BLaER1 treated with 17β-estradiol and CSF1 and Interleukin-3, amounts not matched to agents 10 nM and 100 nM (cell line): Measurements from ENCODE around the gene TNFRSF11A.

Experiments used
- H3K27ac ChIP-seq, 11 experiments: shearing (Covaris generic); formaldehyde crosslinking; 2 replicates each; pipeline ENCODE4 v1.8.1; 2022
- H3K27me3 ChIP-seq, 11 experiments: shearing (Covaris generic); formaldehyde crosslinking; 2 replicates each; pipeline ENCODE4 v1.8.1; 2022
- H3K36me3 ChIP-seq, 11 experiments: shearing (Covaris generic); formaldehyde crosslinking; 2 replicates each; pipeline ENCODE4 v1.8.1; 2022
- H3K4me1 ChIP-seq, 10 experiments: shearing (Covaris generic); formaldehyde crosslinking; 2 replicates each; pipeline ENCODE4 v1.8.1; 2022
- H3K4me2 ChIP-seq, 11 experiments: shearing (Covaris generic); formaldehyde crosslinking; 2 replicates each; pipeline ENCODE4 v1.8.1; 2022
- H3K4me3 ChIP-seq, 10 experiments: shearing (Covaris generic); formaldehyde crosslinking; 2 replicates each; pipeline ENCODE4 v1.8.1; 2022
- H3K9ac ChIP-seq, 11 experiments: shearing (Covaris generic); formaldehyde crosslinking; 2 replicates each; pipeline ENCODE4 v1.8.1; 2022
- H3K9me3 ChIP-seq, 11 experiments: shearing (Covaris generic); formaldehyde crosslinking; replicated peaks in 1 of 11; 2 replicates each; pipeline ENCODE4 v1.8.1; 2022
- H4K20me1 ChIP-seq, 11 experiments: shearing (Covaris generic); formaldehyde crosslinking; 2 replicates each; pipeline ENCODE4 v1.8.1; 2022
- Cebpa-rat ChIP-seq, 11 experiments: shearing (Covaris generic); IDR thresholded peaks; 2 replicates each; pipeline ENCODE4 v1.8.1; 2022

Gene TNFRSF11A

DNA sequence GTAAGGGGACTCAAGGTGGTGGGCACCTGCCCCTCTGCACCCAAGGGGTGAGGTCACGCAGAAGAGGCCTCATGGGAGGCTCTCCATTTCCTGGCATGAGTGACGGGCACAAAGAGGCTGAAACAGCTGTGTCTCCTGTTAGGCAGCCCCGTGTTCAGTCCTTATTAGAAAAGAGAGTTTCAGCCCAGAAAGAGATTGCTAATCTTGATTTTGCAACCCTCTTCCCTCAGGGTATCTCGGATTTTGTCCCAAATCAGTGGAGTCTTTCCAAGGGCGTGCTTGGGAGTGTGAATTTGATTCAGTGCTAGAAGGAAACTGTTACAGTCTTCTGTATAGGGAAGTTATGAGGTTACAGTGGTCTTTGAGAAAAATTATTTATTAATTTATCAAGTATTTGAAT, 10.4 kb downstream of the TNFRSF11A start:
- Histone ChIP-seq H3K4me1 (peaks cover 30 to 75% (median 36%) of the 10 kb centered on the region in 10 experiments), H3K9me3 (no peaks in the 10 kb centered on the region), H3K36me3 (no peaks in the 10 kb centered on the region), H4K20me1 (peaks cover 0 to 20% (median 0%) of the 10 kb centered on the region in 11 experiments; a peak in 4 of 22 replicates), H3K9ac (no peak overlapping the region), H3K27ac (no peak overlapping the region), H3K4me2 (peak overlapping the region; percentile 14 to 93 (median 46); a peak in 18 of 22 replicates), H3K27me3 (peaks cover 0 to 36% (median 0%) of the 10 kb centered on the region in 11 experiments; a peak in 4 of 22 replicates), H3K4me3 (no peak overlapping the region)
- no peak for TF ChIP-seq Cebpa-rat (IDR thresholded peaks at IDR 0.05)

DNA sequence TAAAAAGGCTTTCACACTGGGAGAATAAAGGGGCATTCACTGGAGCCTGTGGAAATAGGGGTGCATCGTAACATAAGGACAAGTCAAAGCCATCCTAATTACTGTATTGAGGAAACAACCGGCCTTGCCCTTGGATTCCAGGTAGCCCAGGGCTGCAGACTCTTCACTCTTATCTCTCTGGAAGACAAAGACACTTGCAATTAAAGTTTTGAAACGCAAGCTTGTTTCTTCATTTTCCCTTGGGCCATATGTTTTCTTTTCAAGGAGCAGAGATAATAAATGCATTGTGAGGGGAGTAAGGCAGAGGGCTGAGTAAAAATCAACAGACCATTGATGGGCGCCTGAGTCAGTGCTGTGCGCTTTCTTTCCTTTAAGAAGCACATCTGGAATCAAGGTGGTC, 11.5 kb downstream of the TNFRSF11A start:
- Histone ChIP-seq H3K4me2 (no peak overlapping the region), H4K20me1 (peaks cover 0 to 18% (median 0%) of the 10 kb centered on the region in 11 experiments; a peak in 4 of 22 replicates), H3K9me3 (no peaks in the 10 kb centered on the region), H3K4me3 (no peak overlapping the region), H3K4me1 (peaks cover 23 to 64% (median 26%) of the 10 kb centered on the region in 10 experiments), H3K27ac (no peak overlapping the region), H3K9ac (no peak overlapping the region), H3K36me3 (no peaks in the 10 kb centered on the region), H3K27me3 (peaks cover 0 to 35% (median 0%) of the 10 kb centered on the region in 11 experiments; a peak in 4 of 22 replicates)
- TF ChIP-seq Cebpa-rat (IDR thresholded peaks at IDR 0.05), result no peak

DNA sequence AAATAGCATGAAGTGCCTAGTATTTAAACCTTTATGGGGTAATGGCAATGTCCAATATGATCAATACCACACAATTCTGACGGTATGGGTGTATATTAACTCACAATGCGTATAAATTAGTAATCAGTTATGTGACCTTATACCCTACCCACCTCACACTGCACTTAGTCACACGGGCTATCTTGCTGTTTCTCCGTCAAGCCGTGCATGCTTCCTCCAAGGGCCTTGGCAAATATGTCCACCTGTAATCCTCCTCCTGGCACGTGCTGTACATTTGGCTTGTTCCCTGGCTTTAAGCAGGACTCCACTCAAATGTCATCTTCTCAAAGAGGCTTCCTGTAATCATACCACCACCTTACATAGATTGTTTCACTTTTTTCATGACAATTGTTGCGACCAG, 12.2 kb downstream of the TNFRSF11A start:
- Histone ChIP-seq H3K4me1 (peaks cover 16 to 57% (median 19%) of the 10 kb centered on the region in 10 experiments), H3K27ac (no peak overlapping the region), H3K4me2 (no peak overlapping the region), H4K20me1 (peaks cover 0 to 16% (median 0%) of the 10 kb centered on the region in 11 experiments; a peak in 4 of 22 replicates), H3K36me3 (no peaks in the 10 kb centered on the region), H3K9me3 (no peaks in the 10 kb centered on the region), H3K27me3 (peaks cover 0 to 35% (median 0%) of the 10 kb centered on the region in 11 experiments; a peak in 4 of 22 replicates), H3K9ac (no peak overlapping the region), H3K4me3 (no peak overlapping the region)
- no peak for TF ChIP-seq Cebpa-rat (IDR thresholded peaks at IDR 0.05)

DNA sequence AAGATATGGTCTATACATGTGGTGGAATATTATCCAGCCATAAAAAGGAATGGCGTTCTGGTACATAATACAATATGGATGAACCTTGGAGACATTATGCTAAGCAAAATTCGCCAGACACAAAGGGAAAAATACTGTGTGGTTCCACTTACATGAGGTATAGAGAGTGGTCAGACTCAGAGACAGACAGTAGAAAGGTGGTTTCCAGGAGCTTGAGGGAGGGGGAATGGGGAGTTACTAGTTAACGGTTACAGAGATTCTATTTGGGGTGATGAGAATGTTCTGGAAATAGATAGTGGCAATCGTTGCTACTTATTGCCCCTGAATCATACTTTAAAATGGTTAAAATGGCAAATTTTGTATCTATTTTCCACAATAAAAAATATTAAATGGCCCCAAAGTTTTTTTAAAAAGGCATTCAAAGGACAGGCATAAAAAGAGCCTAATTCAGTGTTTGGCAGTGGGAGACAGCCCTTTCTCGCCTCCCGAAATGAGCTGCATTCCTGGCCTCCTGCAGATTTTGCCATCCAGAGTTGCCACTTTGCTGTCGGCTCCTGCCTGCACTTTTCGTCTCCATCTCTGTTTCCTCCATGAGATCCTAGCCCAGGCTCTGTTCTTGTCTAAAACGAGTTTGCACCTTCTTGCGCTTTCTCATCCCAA, 13.5 kb downstream of the TNFRSF11A start:
- Histone ChIP-seq H3K27ac (no peak overlapping the region), H3K9ac (no peak overlapping the region), H3K4me3 (no peak overlapping the region), H3K36me3 (no peaks in the 10 kb centered on the region), H3K27me3 (peaks cover 0 to 29% (median 0%) of the 10 kb centered on the region in 11 experiments; a peak in 4 of 22 replicates), H3K9me3 (no peaks in the 10 kb centered on the region), H3K4me1 (peaks cover 8 to 44% (median 11%) of the 10 kb centered on the region in 10 experiments; a peak in 18 of 20 replicates), H4K20me1 (peaks cover 0 to 16% (median 0%) of the 10 kb centered on the region in 11 experiments; a peak in 2 of 22 replicates), H3K4me2 (peak overlapping the region in 4 of 11 experiments; percentile 6 to 57 (median 54); a peak in 8 of 22 replicates)
- TF ChIP-seq Cebpa-rat (IDR thresholded peaks at IDR 0.05), result no peak

DNA sequence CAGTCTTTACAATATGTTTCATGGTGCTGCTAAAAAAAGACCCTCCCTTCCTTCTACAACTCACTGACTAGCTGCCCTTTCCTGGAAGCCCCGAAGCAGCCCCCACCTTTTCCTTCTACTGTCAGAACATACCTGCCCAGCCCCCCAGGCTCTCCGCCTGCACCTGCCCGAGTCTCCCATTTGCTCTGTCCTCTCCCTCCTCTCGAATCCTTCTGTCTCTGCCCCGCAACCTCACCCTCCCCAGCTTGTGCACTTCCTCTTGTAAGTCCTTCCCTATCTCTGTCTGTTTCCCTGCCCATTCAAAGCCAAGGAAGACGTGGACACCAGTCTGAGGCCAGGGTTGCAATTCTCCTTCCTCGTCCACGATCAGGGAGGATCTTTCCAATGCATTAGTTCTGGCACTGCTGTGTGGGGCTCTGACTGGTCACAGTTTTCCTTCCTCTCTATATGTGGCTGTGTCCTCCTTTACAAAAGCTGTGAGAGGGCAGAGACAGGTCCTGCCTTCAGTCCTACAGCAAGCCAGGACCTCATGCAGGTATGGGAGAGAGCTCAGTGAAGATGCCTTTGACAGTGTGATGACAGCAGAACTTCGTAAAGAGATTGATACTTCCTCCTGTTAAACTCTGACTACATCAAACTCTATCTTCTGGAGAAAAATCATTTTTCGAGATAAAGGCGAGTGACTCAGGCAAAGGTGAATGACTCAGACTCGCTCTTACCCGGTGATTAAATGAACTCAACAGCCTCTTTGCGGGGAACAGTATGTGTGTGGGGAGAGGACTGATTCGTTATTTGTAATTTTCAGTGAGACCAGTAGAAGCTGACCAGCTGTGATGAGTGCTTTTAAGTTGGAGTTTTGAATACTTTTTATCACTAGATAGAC, 14.2 kb downstream of the TNFRSF11A start:
- peaks cover 0 to 16% (median 0%) of the 10 kb centered on the region in 11 experiments; a peak in 2 of 22 replicates for H4K20me1 ChIP-seq
- no peak overlapping the region for H3K9ac ChIP-seq
- H3K27ac ChIP-seq, result no peak overlapping the region
- no peak for TF ChIP-seq Cebpa-rat (IDR thresholded peaks at IDR 0.05)
- H3K27me3 ChIP-seq, result peaks cover 0 to 24% (median 0%) of the 10 kb centered on the region in 11 experiments; a peak in 4 of 22 replicates
- H3K4me1 ChIP-seq, result peaks cover 8 to 37% (median 11%) of the 10 kb centered on the region in 10 experiments; a peak in 18 of 20 replicates
- no peak overlapping the region for H3K4me3 ChIP-seq
- H3K4me2 ChIP-seq, result peak overlapping the region in 4 of 11 experiments; percentile 6 to 57 (median 54); a peak in 8 of 22 replicates
- no peaks in the 10 kb centered on the region for H3K36me3 ChIP-seq
- no peaks in the 10 kb centered on the region for H3K9me3 ChIP-seq

DNA sequence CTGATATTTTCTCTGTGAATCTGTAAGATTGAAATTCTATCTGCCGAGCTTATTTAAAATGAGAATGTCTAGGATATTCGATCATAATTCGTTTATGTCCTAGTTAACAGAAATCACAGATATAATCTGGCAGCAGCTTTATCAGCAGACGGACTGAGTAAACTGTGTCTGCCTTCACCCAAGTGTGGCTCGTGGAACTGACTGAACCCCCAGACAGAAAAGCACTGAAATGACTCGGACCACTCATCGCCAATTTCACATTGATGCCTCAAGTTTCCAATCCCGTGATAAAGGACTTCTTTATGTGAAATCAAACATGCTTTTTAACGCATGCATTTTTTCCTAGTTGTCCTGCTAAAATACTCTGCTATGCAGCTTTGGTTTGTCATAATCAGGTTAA, 15.9 kb downstream of the TNFRSF11A start:
- Histone ChIP-seq H3K4me2 (no peak overlapping the region), H3K9me3 (no peaks in the 10 kb centered on the region), H4K20me1 (peaks cover 0 to 23% (median 0%) of the 10 kb centered on the region in 11 experiments; a peak in 2 of 22 replicates), H3K4me1 (peaks cover 0 to 20% (median under 1%) of the 10 kb centered on the region in 10 experiments; a peak in 11 of 20 replicates), H3K4me3 (no peak overlapping the region), H3K27ac (no peak overlapping the region), H3K36me3 (no peaks in the 10 kb centered on the region), H3K27me3 (peaks cover 0 to 19% (median 0%) of the 10 kb centered on the region in 11 experiments; a peak in 2 of 22 replicates), H3K9ac (no peak overlapping the region)
- TF ChIP-seq Cebpa-rat (IDR thresholded peaks at IDR 0.05), result no peak

DNA sequence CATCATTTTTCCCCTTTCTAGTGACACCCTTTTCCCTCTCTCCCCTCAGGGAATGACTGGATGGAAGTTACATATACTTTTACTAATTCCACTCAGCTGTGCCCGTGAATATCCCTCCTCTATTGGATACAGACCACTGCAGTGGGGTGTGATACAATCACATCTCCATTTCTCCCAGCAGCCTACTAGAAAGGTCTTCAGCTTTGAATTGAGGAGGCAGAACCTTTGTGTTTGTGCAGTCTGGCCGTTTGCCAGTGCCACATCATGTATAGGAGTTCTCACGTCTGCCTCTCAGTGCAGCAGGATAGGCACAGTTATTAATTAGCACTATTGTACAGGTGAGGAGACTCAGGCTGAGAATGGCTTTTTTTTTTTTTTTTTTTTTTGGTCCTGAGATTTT, 16.4 kb downstream of the TNFRSF11A start:
- Histone ChIP-seq H3K36me3 (no peaks in the 10 kb centered on the region), H3K27ac (no peak overlapping the region), H3K4me3 (no peak overlapping the region), H3K9ac (no peak overlapping the region), H3K27me3 (peaks cover 0 to 19% (median 0%) of the 10 kb centered on the region in 11 experiments; a peak in 2 of 22 replicates), H3K4me2 (no peak overlapping the region), H3K4me1 (peaks cover 0 to 18% (median 0%) of the 10 kb centered on the region in 10 experiments; a peak in 7 of 20 replicates), H4K20me1 (peaks cover 0 to 23% (median 0%) of the 10 kb centered on the region in 11 experiments; a peak in 2 of 22 replicates), H3K9me3 (no peaks in the 10 kb centered on the region)
- TF ChIP-seq Cebpa-rat (IDR thresholded peaks at IDR 0.05), result no peak

DNA sequence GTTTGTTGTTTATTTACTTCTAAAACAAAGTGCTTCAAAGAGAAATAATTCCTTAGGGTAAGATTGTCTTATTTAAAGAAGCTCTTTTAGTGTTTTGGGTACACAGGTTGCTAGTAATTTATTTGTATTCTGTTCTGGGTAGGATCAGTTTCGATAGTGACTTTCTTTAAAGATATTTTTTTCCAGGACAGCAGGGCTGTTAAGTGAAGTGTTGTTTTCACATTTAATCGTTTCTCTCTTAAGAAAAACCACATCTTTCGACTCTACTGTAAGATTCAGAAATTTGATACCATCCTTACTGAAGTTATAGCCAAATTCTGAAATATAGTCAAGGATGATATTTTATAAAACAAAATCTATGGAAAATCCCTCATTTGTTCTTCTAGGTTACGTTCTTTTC, 17.8 kb downstream of the TNFRSF11A start:
- H3K9ac ChIP-seq, result no peak overlapping the region
- no peak overlapping the region for H3K4me2 ChIP-seq
- no peak overlapping the region for H3K4me3 ChIP-seq
- H4K20me1 ChIP-seq, result peaks cover 0 to 19% (median 0%) of the 10 kb centered on the region in 11 experiments; a peak in 2 of 22 replicates
- 0 out of 22 replicates have a peak, but pooled peaks cover 0 to 8% (median 0%) of the 10 kb centered on the region in 11 experiments for H3K27me3 ChIP-seq
- no peak overlapping the region for H3K27ac ChIP-seq
- no peak for TF ChIP-seq Cebpa-rat (IDR thresholded peaks at IDR 0.05)
- no peaks in the 10 kb centered on the region for H3K36me3 ChIP-seq
- peaks cover 0 to 18% (median 0%) of the 10 kb centered on the region in 10 experiments; a peak in 8 of 20 replicates for H3K4me1 ChIP-seq
- no peaks in the 10 kb centered on the region for H3K9me3 ChIP-seq
